Fibroblast of lung (primary cell): ENCODE results near the gene HERC3.

ENCODE experiments used
- EZH2 ChIP-seq: IDR thresholded peaks from 2 replicates; pipeline ENCODE4 v1.5.1; 2012; ENCODE audit warnings: low read length, control low read depth, mild to moderate bottlenecking; ENCODE audit errors: missing control alignments
- TF ChIP-seq, protein P1 (sequence below), 2 donors: IDR thresholded peaks in 1 of 2; conservative IDR thresholded peaks in 1 of 2; 1 replicate in 1 of 2; 2 replicates in 1 of 2; pipeline ENCODE4 v1.5.1; 2011 to 2012; ENCODE audit warnings: low read length in 2 of 2, control low read depth in 1 of 2, inconsistent platforms in 1 of 2, low read depth in 1 of 2, mild to moderate bottlenecking in 1 of 2

DNA sequence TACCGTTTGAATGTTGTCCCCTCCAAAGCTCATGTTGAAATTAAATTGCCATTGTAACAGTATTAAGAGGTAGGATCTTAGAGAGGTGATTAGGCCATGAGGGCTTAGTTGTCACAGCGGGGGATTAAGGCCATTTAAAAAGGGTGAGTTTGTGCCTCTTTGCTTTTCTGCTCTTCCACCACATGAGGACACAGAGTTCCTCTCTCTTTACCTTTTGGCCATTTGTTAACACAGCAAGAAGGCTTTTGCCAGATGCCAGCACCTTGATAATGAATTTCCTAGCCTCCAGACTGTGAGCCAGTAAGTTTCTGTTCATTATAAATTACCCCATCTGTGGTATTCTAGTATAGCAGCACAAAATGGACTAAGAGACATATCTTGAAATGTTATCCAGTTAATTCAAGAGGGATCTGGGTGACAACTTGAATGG, 7.8 kb upstream of the HERC3 start:
- TF ChIP-seq, protein P1, sequence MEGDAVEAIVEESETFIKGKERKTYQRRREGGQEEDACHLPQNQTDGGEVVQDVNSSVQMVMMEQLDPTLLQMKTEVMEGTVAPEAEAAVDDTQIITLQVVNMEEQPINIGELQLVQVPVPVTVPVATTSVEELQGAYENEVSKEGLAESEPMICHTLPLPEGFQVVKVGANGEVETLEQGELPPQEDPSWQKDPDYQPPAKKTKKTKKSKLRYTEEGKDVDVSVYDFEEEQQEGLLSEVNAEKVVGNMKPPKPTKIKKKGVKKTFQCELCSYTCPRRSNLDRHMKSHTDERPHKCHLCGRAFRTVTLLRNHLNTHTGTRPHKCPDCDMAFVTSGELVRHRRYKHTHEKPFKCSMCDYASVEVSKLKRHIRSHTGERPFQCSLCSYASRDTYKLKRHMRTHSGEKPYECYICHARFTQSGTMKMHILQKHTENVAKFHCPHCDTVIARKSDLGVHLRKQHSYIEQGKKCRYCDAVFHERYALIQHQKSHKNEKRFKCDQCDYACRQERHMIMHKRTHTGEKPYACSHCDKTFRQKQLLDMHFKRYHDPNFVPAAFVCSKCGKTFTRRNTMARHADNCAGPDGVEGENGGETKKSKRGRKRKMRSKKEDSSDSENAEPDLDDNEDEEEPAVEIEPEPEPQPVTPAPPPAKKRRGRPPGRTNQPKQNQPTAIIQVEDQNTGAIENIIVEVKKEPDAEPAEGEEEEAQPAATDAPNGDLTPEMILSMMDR (conservative IDR thresholded peaks at IDR 0.05 in 1 of 2, IDR thresholded peaks at IDR 0.05 in 1 of 2; ENCODE audit: low read depth in 1 of 2, low read length in 2 of 2) = no peak
- TF ChIP-seq EZH2 = no peak
